SK-N-SH (cell line): ENCODE data around the gene TPD52L1. TPM values are rescaled to one million over a fixed set of nuclear protein-coding genes. Genes with fewer than 3 reads are reported as not detected.

Experiments used
- CTCF ChIA-PET: fragments of 300-600, 350-600 bp; formaldehyde crosslinking; extraction: SDS; loops from one replicate; lab custom pipeline; 2021; lab: Yijun Ruan, JAX
- POLR2A ChIA-PET: fragments of 350-600 bp; sonication (Branson Sonifier 250); formaldehyde crosslinking; extraction: SDS; loops from one replicate; lab custom pipeline; 2020; ENCODE audit warnings: antibody characterized with exemption, inconsistent platforms; lab: Yijun Ruan, JAX
- DNase-seq: peaks from one replicate; pipeline ENCODE4 v3.0.0; 2012
- H2AFZ ChIP-seq: fragments of 200-600 bp; sonication (generic); 2 replicates; pipeline ENCODE4 v1.8.1; 2016; ENCODE audit warnings: antibody characterized with exemption, mild to moderate bottlenecking, low read depth
- H3F3A ChIP-seq: fragments of 200-600 bp; sonication (generic); replicated peaks from 2 replicates; pipeline ENCODE3; 2016; ENCODE audit warnings: antibody characterized with exemption, mild to moderate bottlenecking; ENCODE audit not compliant: insufficient read depth
- H3K27ac ChIP-seq, 2 experiments: fragments of 200-500 bp in 1 of 2; fragments of 200-600 bp in 1 of 2; sonication (Bioruptor generic) in 1 of 2; sonication (generic), shearing (Covaris generic) in 1 of 2; 2 replicates each; pipeline versions ENCODE4 v1.5.1 to v1.6.1; 2014 to 2016; ENCODE audit warnings: low read depth in 2 of 2, inconsistent platforms in 1 of 2, low read length in 1 of 2, mild to moderate bottlenecking in 1 of 2, mixed read lengths in 1 of 2
- H3K27me3 ChIP-seq: fragments of 200-600 bp; sonication (generic), shearing (Covaris generic); 2 replicates; pipeline ENCODE4 v1.6.1; 2016; ENCODE audit warnings: mixed run types; ENCODE audit not compliant: insufficient read depth
- H3K36me3 ChIP-seq, 2 experiments: fragments of 200-500 bp in 1 of 2; fragments of 200-600 bp in 1 of 2; sonication (Bioruptor generic) in 1 of 2; sonication (generic) in 1 of 2; replicated peaks in 1 of 2; 2 replicates each; pipeline versions ENCODE3 to v1.5.1; 2014 to 2016; ENCODE audit warnings: low read length in 1 of 2, mild to moderate bottlenecking in 1 of 2; ENCODE audit not compliant: insufficient read depth in 2 of 2, control insufficient read depth in 1 of 2
- H3K4me1 ChIP-seq, 2 experiments: fragments of 200-500 bp in 1 of 2; fragments of 200-600 bp in 1 of 2; sonication (Bioruptor generic) in 1 of 2; sonication (generic), shearing (Covaris generic) in 1 of 2; 2 replicates each; pipeline versions ENCODE4 v1.5.1 to v1.6.1; 2014 to 2016; ENCODE audit warnings: low read depth in 1 of 2, low read length in 1 of 2, mixed run types in 1 of 2; ENCODE audit not compliant: insufficient read depth in 2 of 2, control insufficient read depth in 1 of 2
- H3K4me2 ChIP-seq: fragments of 200-600 bp; sonication (generic), shearing (Covaris generic); 2 replicates; pipeline ENCODE4 v1.6.1; 2017; ENCODE audit warnings: mixed run types
- H3K4me3 ChIP-seq, 2 experiments: fragments of 200-500 bp in 1 of 2; fragments of 200-600 bp in 1 of 2; sonication (Bioruptor generic) in 1 of 2; sonication (generic), shearing (Covaris generic) in 1 of 2; 2 replicates each; pipeline versions ENCODE4 v1.5.1 to v1.8.1; 2014 to 2016; ENCODE audit warnings: low read depth in 2 of 2, inconsistent platforms in 1 of 2, low read length in 1 of 2, mild to moderate bottlenecking in 1 of 2, mixed read lengths in 1 of 2, moderate library complexity in 1 of 2
- H3K79me2 ChIP-seq: fragments of 200-600 bp; sonication (generic); 2 replicates; pipeline ENCODE4 v1.8.1; 2017; ENCODE audit warnings: mild to moderate bottlenecking; ENCODE audit not compliant: insufficient read depth
- H3K9ac ChIP-seq: fragments of 200-600 bp; sonication (generic); 2 replicates; pipeline ENCODE4 v1.6.1; 2017; ENCODE audit warnings: mixed run types
- H3K9me2 ChIP-seq: fragments of 200-600 bp; sonication (generic); 2 replicates; pipeline ENCODE4 v1.6.1; 2017; ENCODE audit warnings: mixed run types
- H3K9me3 ChIP-seq: fragments of 200-600 bp; sonication (generic); 2 replicates; pipeline ENCODE4 v1.6.1; 2017; ENCODE audit warnings: mixed run types, mild to moderate bottlenecking, moderate library complexity
- H4K20me1 ChIP-seq: fragments of 200-600 bp; sonication (generic); 2 replicates; pipeline ENCODE4 v1.6.1; 2017; ENCODE audit warnings: mild to moderate bottlenecking, mixed run types; ENCODE audit not compliant: insufficient read depth
- CHD2 ChIP-seq: fragments of 150-350 bp; IDR thresholded peaks from 2 replicates; pipeline ENCODE4 v1.6.1; 2018; ENCODE audit warnings: low read length; ENCODE audit not compliant: partially characterized antibody
- ELF1 ChIP-seq: IDR thresholded peaks from 2 replicates; pipeline ENCODE4 v1.4.0; 2012
- EP300 ChIP-seq, 2 experiments: IDR thresholded peaks; 2 replicates each; pipeline versions ENCODE4 v1.4.0 to v1.6.1; 2012; ENCODE audit warnings: borderline replicate concordance in 1 of 2, low read depth in 1 of 2, low read length in 1 of 2
- FOXJ3 ChIP-seq: sonication (generic); formaldehyde crosslinking; IDR thresholded peaks from 2 replicates; pipeline ENCODE4 v1.5.1; 2020; ENCODE audit warnings: mild to moderate bottlenecking, missing genetic modification reagents
- FOXM1 ChIP-seq: IDR thresholded peaks from 2 replicates; pipeline ENCODE4 v1.4.0; 2012; ENCODE audit warnings: low read depth, mild to moderate bottlenecking
- GABPA ChIP-seq: IDR thresholded peaks from 2 replicates; pipeline ENCODE4 v1.4.0; 2012; ENCODE audit warnings: low read depth, mild to moderate bottlenecking
- MEF2A ChIP-seq: IDR thresholded peaks from 2 replicates; pipeline ENCODE4 v1.4.0; 2012; ENCODE audit warnings: low read depth, borderline replicate concordance
- MXI1 ChIP-seq: IDR thresholded peaks from 2 replicates; pipeline ENCODE4 v1.6.1; 2012; ENCODE audit warnings: mild to moderate bottlenecking, low read depth, low read length, improper control_type of control experiment
- NRF1 ChIP-seq: IDR thresholded peaks from 2 replicates; pipeline ENCODE4 v1.6.1; 2012; ENCODE audit warnings: low read depth, mild to moderate bottlenecking, low read length
- PBX3 ChIP-seq: IDR thresholded peaks from 2 replicates; pipeline ENCODE4; 2012
- POLR2AphosphoS5 ChIP-seq: IDR thresholded peaks from 2 replicates; pipeline ENCODE4 v1.6.1; 2012; ENCODE audit warnings: low read depth, low read length
- RAD21 ChIP-seq: IDR thresholded peaks from 2 replicates; pipeline ENCODE4 v1.6.1; 2012; ENCODE audit warnings: mild to moderate bottlenecking, low read length
- RCOR1 ChIP-seq: fragments of 150-350 bp; IDR thresholded peaks from 2 replicates; pipeline ENCODE4 v1.6.1; 2017; ENCODE audit warnings: antibody characterized with exemption, low read length
- RFX5 ChIP-seq: IDR thresholded peaks from 2 replicates; pipeline ENCODE4 v1.6.1; 2012; ENCODE audit warnings: mild to moderate bottlenecking, improper control_type of control experiment, low read length
- RXRA ChIP-seq: IDR thresholded peaks from 2 replicates; pipeline ENCODE4 v1.4.0; 2012; ENCODE audit warnings: low read depth, mild to moderate bottlenecking, borderline replicate concordance
- SIN3A ChIP-seq: IDR thresholded peaks from 2 replicates; pipeline ENCODE4 v1.6.1; 2012; ENCODE audit warnings: low read depth, mild to moderate bottlenecking, low read length, moderate library complexity, borderline replicate concordance
- SMC3 ChIP-seq: IDR thresholded peaks from 2 replicates; pipeline ENCODE4 v1.6.1; 2012; ENCODE audit warnings: low read depth, low read length, improper control_type of control experiment
- TEAD4 ChIP-seq: IDR thresholded peaks from 2 replicates; pipeline ENCODE4 v1.4.0; 2012; ENCODE audit warnings: mild to moderate bottlenecking, borderline replicate concordance; ENCODE audit not compliant: insufficient read depth
- YY1 ChIP-seq: IDR thresholded peaks from 2 replicates; pipeline ENCODE4 v1.4.0; 2012; ENCODE audit warnings: low read depth, mild to moderate bottlenecking
- ZBTB33 ChIP-seq: IDR thresholded peaks from 2 replicates; pipeline ENCODE4 v1.4.0; 2012; ENCODE audit warnings: low read depth, borderline replicate concordance
- WGBS: methylation state at CpG from one replicate; pipeline ENCODE4 v1.1.6; 2017; ENCODE audit warnings: low lambda C conversion rate; 5-methylcytosine and 5-hydroxymethylcytosine counted together
- polyA plus RNA-seq, 3 experiments: library from polyadenylated mRNA; depleted of rRNA; stranded (reverse); fragments of >200 nt; gene quantifications; 2 replicates each; pipeline ENCODE4 v1.2.3, GENCODE V29; 2012

TPD52L1 gene
- polyA plus RNA-seq, 1 of the 3 experiments (the other 2 are of a cell fraction) = 0.13 TPM

- H3K9me2 ChIP-seq = no peaks in the 10 kb centered on the region
- TF ChIP-seq RFX5 = no peak
- no peak for TF ChIP-seq ZBTB33
- no peak for TF ChIP-seq FOXJ3 (CRISPR knock-in tag)
- TF ChIP-seq POLR2AphosphoS5 = no peak
- TF ChIP-seq FOXM1 = no peak
- TF ChIP-seq MXI1 = no peak
- no peak for TF ChIP-seq GABPA
- TF ChIP-seq RXRA = no peak
- TF ChIP-seq YY1 = no peak
- no peak for TF ChIP-seq TEAD4
- no peak for TF ChIP-seq CHD2
- no peak for TF ChIP-seq RAD21
- no peak for TF ChIP-seq SMC3
- TF ChIP-seq NRF1 = no peak
- no peak for TF ChIP-seq SIN3A
- TF ChIP-seq RCOR1 = no peak
- TF ChIP-seq PBX3 = no peak
- no peak for TF ChIP-seq EP300 (IDR thresholded peaks at IDR 0.05; ENCODE audit: borderline replicate concordance in 1 of 2, low read depth in 1 of 2, low read length in 1 of 2)
- no peak for TF ChIP-seq ELF1
- TF ChIP-seq MEF2A = no peak
- TF ChIP-seq, all 33 proteins: peak for 0
- H3F3A ChIP-seq = no peaks in the 10 kb centered on the region
- ChIA-PET POLR2A (no interaction called here), CTCF (interaction anchor here (1.1 kb wide), 1 partner anchor 13 kb away, joined by 4 read pairs; the partner anchor contains the start of gene TPD52L1)
- H2AFZ ChIP-seq = no peak overlapping the region
- no peak overlapping the region for H3K4me3 ChIP-seq
- H3K9ac ChIP-seq = no peak overlapping the region
- no peaks in the 10 kb centered on the region for H3K79me2 ChIP-seq
- H3K27ac ChIP-seq = no peak overlapping the region
- H3K9me3 ChIP-seq = no peaks in the 10 kb centered on the region
- peaks cover 12% of the 10 kb centered on the region for H3K27me3 ChIP-seq
- 16% methylated on average over 3 of the region's 3 CpGs for WGBS
- no peaks in the 10 kb centered on the region for H3K4me1 ChIP-seq
- no peaks in the 10 kb centered on the region for H4K20me1 ChIP-seq
- H3K4me2 ChIP-seq = no peak overlapping the region
- no peak for DNase-seq
- H3K36me3 ChIP-seq = no peaks in the 10 kb centered on the region
These were observed 13.1 kb downstream of the TPD52L1 start for GRCh38 chr6:125166711-125167110.
